GM13977 (cell line): ENCODE data around the gene GPBAR1.

Source experiments
- DNase-seq: peaks from one replicate; pipeline ENCODE4 v3.0.0; 2012; ENCODE audit warnings: low spot score
- in situ Hi-C: fragments of 300-500 bp; cut with MboI; formaldehyde crosslinking; loops from one replicate; pipeline ENCODE4 v1.12.0; 2022; ENCODE audit warnings: low sequenced_read_pairs, low pct_unique_long_range_greater_than_20kb, mixed read lengths, inconsistent platforms; ENCODE audit not compliant: unreplicated experiment
- TF ChIP-seq, protein P1 (sequence below): IDR thresholded peaks from 2 replicates; pipeline ENCODE4 v1.5.1; 2012; ENCODE audit warnings: mild to moderate bottlenecking, control low read depth; ENCODE audit not compliant: insufficient read depth; ENCODE audit errors: extremely low read depth, missing control alignments

GPBAR1 gene

DNA sequence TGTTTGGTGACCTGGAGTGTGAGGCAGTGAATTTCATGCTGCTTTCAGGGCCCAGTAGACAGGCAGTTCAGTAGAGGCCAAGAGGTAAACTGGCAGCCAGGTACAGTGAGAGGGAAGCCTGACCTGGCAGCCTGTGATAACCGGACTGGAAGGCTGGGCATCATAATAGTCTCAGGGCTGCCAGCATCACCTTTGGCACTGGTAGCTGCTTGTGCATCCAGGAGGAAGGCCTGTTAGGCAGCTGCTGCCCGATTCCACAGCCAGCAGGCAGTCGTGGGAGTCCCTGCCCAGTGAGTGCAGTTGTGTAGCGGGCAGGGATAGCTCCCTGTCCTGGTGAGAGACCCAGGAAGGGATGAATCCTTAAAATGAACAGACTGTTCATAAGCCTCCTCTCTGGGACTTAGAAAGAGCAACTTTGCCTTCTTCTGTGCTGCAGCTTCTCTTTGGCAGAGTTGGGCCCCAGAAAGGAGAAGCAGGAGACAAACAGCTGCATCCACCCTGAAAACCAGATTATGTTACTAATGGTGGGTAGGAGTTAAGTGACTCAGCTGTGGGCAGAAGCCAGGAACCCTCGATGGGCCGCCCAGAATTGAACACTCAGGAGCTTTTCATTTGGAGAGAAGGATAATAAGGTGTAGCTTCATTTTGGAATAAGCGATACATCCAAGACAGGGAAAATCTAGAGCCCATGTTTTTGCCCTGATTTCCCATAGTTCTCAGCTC, 8.1 kb upstream of the GPBAR1 start:
- DNase-seq, result no peak
- TF ChIP-seq, protein P1, sequence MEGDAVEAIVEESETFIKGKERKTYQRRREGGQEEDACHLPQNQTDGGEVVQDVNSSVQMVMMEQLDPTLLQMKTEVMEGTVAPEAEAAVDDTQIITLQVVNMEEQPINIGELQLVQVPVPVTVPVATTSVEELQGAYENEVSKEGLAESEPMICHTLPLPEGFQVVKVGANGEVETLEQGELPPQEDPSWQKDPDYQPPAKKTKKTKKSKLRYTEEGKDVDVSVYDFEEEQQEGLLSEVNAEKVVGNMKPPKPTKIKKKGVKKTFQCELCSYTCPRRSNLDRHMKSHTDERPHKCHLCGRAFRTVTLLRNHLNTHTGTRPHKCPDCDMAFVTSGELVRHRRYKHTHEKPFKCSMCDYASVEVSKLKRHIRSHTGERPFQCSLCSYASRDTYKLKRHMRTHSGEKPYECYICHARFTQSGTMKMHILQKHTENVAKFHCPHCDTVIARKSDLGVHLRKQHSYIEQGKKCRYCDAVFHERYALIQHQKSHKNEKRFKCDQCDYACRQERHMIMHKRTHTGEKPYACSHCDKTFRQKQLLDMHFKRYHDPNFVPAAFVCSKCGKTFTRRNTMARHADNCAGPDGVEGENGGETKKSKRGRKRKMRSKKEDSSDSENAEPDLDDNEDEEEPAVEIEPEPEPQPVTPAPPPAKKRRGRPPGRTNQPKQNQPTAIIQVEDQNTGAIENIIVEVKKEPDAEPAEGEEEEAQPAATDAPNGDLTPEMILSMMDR, result no peak
- in situ Hi-C loops, result no loop called here

DNA sequence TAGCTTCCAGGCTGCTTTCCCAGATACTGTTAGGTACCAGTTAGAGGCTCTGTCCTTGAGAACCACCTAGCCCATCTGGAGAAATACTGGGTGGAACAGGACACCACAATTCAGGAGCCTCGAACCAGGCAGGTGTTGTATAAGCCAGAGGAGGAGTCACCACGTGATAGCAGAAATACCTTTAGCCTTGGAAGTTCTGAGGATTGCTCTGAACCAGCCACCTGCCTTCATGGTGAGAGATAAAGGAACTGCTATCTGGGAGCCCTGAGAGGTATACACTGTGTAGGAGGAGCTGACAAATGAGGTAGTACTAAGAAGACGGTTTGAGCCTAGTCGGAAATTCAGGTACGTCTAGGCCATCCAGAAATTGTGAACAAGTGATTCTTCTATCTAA, 7.6 kb upstream of the GPBAR1 start:
- TF ChIP-seq, protein P1, result no peak
- no peak for DNase-seq
- in situ Hi-C loops, result no loop called here

DNA sequence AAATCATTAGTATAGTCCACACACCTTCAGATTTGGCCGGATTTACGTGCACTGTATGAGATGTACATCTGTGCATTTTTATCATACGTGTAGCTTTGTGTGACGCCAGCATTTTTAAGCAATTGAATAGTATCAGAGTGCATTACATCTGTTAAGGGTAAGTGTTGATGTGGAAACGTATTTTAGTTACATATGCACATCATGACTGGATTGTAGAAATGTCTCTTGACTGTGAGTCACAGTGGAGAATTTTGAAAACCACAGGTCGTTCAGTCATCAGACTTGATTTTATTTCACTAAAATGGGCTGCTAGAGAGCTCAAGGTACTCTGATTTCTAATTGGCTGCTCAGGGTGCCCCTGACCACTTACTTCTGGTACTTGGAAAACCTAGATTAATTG, 5.4 kb upstream of the GPBAR1 start:
- in situ Hi-C loops, result no loop called here
- TF ChIP-seq, protein P1, result no peak
- DNase-seq, result no peak

DNA sequence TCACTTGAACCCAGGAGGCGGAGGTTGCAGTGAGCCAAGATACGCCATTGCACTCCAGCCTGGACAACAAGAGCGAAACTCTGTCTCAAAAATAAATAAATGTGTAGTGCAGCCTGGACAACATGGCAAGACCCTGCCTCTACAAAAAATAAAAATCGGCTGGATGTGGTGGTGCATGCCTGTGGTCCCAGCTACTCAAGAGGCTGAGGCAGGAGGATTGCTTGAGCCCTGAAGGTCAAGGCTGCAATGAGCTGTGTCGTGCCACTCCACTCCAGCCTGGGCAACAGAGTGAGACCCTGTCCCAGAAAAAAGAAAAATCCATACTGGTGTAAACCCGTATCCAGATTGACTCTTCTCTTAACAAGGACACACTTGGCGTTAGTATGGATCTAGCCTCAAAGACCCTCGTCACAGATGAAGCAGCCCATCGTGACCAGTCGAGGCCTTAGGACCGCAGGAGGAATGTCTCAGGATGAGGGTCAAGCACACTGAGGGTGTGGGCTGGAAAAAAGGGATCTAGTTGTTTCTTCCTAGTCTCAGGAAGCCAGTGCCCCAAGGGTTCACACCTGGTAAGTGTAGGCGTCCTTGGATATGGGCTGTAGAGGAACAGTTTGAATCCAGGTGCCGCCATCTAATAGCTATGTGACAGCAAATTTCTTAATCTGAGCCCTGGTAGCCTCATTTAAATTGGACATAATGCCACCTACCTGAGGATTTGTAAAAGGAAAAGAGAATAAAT, 4.0 kb upstream of the GPBAR1 start:
- TF ChIP-seq, protein P1, result no peak
- no peak for DNase-seq
- in situ Hi-C loops, result no loop called here

DNA sequence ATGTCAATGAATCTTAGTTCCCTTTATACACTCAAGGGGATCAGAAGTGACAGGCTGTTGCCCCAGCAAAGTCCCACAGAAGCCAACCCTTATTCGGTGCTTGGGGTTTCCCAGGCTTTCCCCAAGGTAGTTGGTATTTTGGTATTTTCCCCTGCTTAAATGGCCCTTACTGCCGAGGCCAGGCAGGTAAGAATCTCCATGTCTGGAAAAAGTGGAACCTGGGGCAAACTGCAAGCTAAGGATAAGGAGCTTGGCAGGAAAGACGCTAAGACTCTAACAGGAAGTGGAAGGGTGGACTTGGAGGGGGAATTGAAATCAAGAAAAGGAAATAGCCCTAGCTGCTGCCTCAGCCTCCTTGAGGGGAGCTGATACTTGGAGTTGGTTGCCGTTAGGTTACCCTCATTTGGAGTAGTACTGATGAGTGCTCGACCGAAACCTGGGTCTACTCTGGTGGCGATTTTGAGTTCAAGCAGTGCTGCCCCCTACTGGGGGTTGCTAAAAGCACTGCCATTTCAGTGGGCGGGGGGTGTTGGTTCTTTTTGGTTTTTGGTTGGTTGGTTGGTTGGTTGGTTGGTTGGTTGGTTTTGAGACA, 3.3 kb upstream of the GPBAR1 start:
- in situ Hi-C loops, result no loop called here
- TF ChIP-seq, protein P1, result peak; percentile 70
- peak; percentile 83 for DNase-seq

DNA sequence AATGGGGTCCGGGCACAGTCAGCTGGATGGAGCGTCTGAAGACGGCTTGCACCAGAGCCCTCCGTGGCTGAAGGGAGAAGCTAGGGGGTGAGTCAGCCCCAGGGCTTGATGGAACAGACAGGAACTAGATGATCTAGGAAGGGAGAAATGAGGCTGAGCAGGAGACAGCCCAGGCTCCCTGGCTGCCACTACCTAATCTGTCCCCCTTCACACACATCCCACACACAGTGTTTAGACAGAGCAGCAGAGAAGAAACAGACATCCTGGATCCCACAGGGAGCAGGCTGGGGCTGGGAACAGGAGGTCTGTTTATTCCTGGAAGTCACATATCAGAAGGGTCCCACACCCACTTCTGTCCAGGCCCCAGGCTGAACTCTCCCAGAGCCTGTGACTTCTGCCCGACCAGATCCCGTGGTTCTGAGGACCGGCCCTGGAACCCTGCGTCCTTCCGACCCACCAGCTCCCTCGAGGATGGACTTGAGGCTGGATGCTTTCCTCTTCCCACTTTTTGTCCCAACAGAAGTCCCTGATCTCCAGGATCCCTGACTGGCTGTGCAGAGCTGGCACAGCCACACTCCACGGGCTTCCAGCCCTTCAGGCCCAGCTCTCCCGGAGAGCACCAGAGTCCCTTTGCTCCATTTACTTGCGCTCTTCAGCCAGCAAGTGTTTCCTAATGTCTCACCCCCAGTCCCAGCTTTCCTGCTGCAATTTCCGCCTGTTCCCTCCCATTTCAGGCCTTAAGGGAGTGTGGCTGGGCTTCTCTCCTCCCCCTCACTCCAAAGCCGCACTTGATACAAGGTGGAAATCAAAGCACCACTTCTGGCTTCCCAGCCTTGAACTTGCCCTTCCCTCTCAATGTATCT, 1.5 kb upstream of the GPBAR1 start:
- in situ Hi-C loops, result no loop called here
- DNase-seq, result no peak
- TF ChIP-seq, protein P1, result no peak
